GM12878 (cell line): Measurements from ENCODE around the gene NCOA4. TPM values are rescaled to one million over a fixed set of nuclear protein-coding genes. Genes with fewer than 3 reads are reported as not detected.

ENCODE experiments used
- ATAC-seq: fragments of 200-7000 bp; cut with Tn5 transposase; 3 replicates; pipeline ENCODE4 v1.9.1; 2020; ENCODE audit warnings: mild to moderate bottlenecking, moderate library complexity
- BruUV-seq: library from RNA; stranded (reverse); fragments of 400-500 nt; replicated peaks from 2 replicates; lab custom pipeline; 2021; lab: Mats Ljungman, UMichigan
- CTCF ChIA-PET: fragments of 300-600 bp; sonication (Branson Sonifier 250); formaldehyde crosslinking; extraction: SDS; loops from one replicate; lab custom pipeline; 2021; ENCODE audit warnings: inconsistent platforms; lab: Yijun Ruan, JAX
- POLR2A ChIA-PET: fragments of 350-600 bp; formaldehyde crosslinking; extraction: SDS; loops from one replicate; lab custom pipeline; 2021; ENCODE audit warnings: inconsistent platforms; lab: Charles Lee
- RAD21 ChIA-PET: fragments of 300-600 bp; sonication (Branson Sonifier 250); formaldehyde crosslinking; loops from one replicate; lab custom pipeline; 2023; ENCODE audit warnings: antibody characterized with exemption; ENCODE audit not compliant: unreplicated experiment; lab: Charles Lee
- SMC1A ChIA-PET: fragments of 300-600 bp; sonication (Branson Sonifier 250); formaldehyde crosslinking; loops from one replicate; lab custom pipeline; 2023; ENCODE audit not compliant: unreplicated experiment, uncharacterized antibody; lab: Charles Lee
- DNase-seq: peaks from one replicate; pipeline ENCODE4 v3.0.0-alpha.2; 2011; ENCODE audit warnings: low read depth, low spot score
- FAIRE-seq: peaks from 3 replicates; lab custom pipeline; 2011; peaks lifted over from hg19 to GRCh38; lab: Jason Lieb, UNC
- H2AFZ ChIP-seq: 2 replicates; pipeline ENCODE4 v1.6.0; 2011; ENCODE audit warnings: low read depth, low read length, control low read depth; ENCODE audit not compliant: control insufficient read depth
- H3K27ac ChIP-seq: 2 replicates; pipeline ENCODE4 v1.5.1; 2011; ENCODE audit warnings: control low read depth; ENCODE audit not compliant: control insufficient read depth, insufficient read depth
- H3K27me3 ChIP-seq, 2 experiments: replicated peaks in 1 of 2; 2 replicates each; pipeline versions ENCODE4 v1.6.0 to v1.6.1; 2011; ENCODE audit warnings: low read length in 1 of 2; ENCODE audit not compliant: control insufficient read depth in 2 of 2, insufficient read depth in 2 of 2
- H3K36me3 ChIP-seq, 2 experiments: 2 replicates each; pipeline ENCODE4 v1.5.1; 2011; ENCODE audit warnings: low read length in 1 of 2; ENCODE audit not compliant: control insufficient read depth in 2 of 2, insufficient read depth in 2 of 2
- H3K4me1 ChIP-seq: 2 replicates; pipeline ENCODE4 v1.6.1; 2011; ENCODE audit warnings: mild to moderate bottlenecking, low read length, moderate library complexity, mixed read lengths; ENCODE audit not compliant: control insufficient read depth, insufficient read depth
- H3K4me2 ChIP-seq: 2 replicates; pipeline ENCODE4 v1.6.0; 2011; ENCODE audit warnings: control low read depth; ENCODE audit not compliant: control insufficient read depth, insufficient read depth
- H3K4me3 ChIP-seq: fragments of 200-600 bp; sonication (generic); 2 replicates; pipeline ENCODE4 v1.5.1; 2016
- H3K79me2 ChIP-seq: 2 replicates; pipeline ENCODE4 v1.6.0; 2011; ENCODE audit warnings: low read length; ENCODE audit not compliant: control insufficient read depth, insufficient read depth
- H3K9ac ChIP-seq: 2 replicates; pipeline ENCODE4 v1.8.0; 2011; ENCODE audit warnings: low read length, control low read depth, mixed read lengths; ENCODE audit not compliant: control insufficient read depth, insufficient read depth
- H3K9me3 ChIP-seq: replicated peaks from 3 replicates; pipeline ENCODE4 v1.5.1; 2011; ENCODE audit warnings: mild to moderate bottlenecking, low read length; ENCODE audit not compliant: control insufficient read depth, insufficient read depth
- H4K20me1 ChIP-seq: 2 replicates; pipeline ENCODE4 v1.6.0; 2011; ENCODE audit not compliant: control insufficient read depth, insufficient read depth
- IKZF1 ChIP-seq: fragments of 450-650 bp; conservative IDR thresholded peaks from 2 replicates; pipeline ENCODE4 v1.6.1; 2017; ENCODE audit warnings: antibody characterized with exemption, mild to moderate bottlenecking
- MAX ChIP-seq: IDR thresholded peaks from 2 replicates; pipeline ENCODE4 v1.6.1; 2012; ENCODE audit warnings: low read depth, low read length, improper control_type of control experiment
- PBX3 ChIP-seq: IDR thresholded peaks from 2 replicates; pipeline ENCODE4 v1.6.1; 2011; ENCODE audit warnings: mild to moderate bottlenecking, low read depth, low read length, moderate library complexity; ENCODE audit not compliant: insufficient replicate concordance
- RELB ChIP-seq: fragments of 450-650 bp; IDR thresholded peaks from 2 replicates; pipeline ENCODE4 v1.6.1; 2017; ENCODE audit warnings: low read depth, mild to moderate bottlenecking, moderate library complexity
- TCF3 ChIP-seq: IDR thresholded peaks from 2 replicates; pipeline ENCODE4 v1.6.1; 2012; ENCODE audit warnings: low read depth, mild to moderate bottlenecking, low read length, borderline replicate concordance; ENCODE audit not compliant: insufficient read depth
- USF2 ChIP-seq: IDR thresholded peaks from 2 replicates; pipeline ENCODE4 v1.6.1; 2011; ENCODE audit warnings: low read depth, low read length, improper control_type of control experiment, borderline replicate concordance
- ZNF384 ChIP-seq: IDR thresholded peaks from 2 replicates; pipeline ENCODE4 v1.6.1; 2012; ENCODE audit warnings: low read depth, mild to moderate bottlenecking, low read length, improper control_type of control experiment, borderline replicate concordance
- WGBS: methylation state at CpG from one replicate; pipeline ENCODE4 v1.1.6; 2016; ENCODE audit warnings: low lambda C conversion rate; ENCODE audit not compliant: insufficient replicate concordance, insufficient coverage; ENCODE audit errors: missing lambda C conversion rate; 5-methylcytosine and 5-hydroxymethylcytosine counted together
- in situ Hi-C: fragments of 300-500 bp; cut with MboI; formaldehyde crosslinking; loops from 9 replicates; pipeline ENCODE4 v1.14.3; 2018; ENCODE audit warnings: mixed read lengths
- intact Hi-C: fragments of 100-400 bp; cut with micrococcal nuclease; formaldehyde crosslinking; loops from one replicate; pipeline ENCODE4 v1.14.2; 2022; ENCODE audit not compliant: unreplicated experiment
- polyA plus RNA-seq, 11 experiments: library from polyadenylated mRNA; depleted of rRNA in 4 of 11; unstranded in 6 of 11; stranded (reverse) in 5 of 11; fragments of >200 nt; fragmentation: Nextera tagmentation in 4 of 11; fragmentation: Illumina TruSeq in 1 of 11; extraction: Ambion mirVana in 4 of 11; extraction: Trizol in 1 of 11; gene quantifications; 1 replicate in 1 of 11; 2 replicates in 10 of 11; pipeline versions ENCODE4 v1.2.1 to v1.2.3, GENCODE V29; 2011 to 2016; ENCODE audit warnings: inconsistent platforms in 2 of 11, missing spikeins in 2 of 11, low read depth in 1 of 11
- total RNA-seq, 4 experiments: library from RNA; depleted of rRNA in 3 of 4; stranded (reverse); fragments of >200 nt in 3 of 4; fragmentation: Illumina TruSeq in 1 of 4; extraction: Trizol in 1 of 4; gene quantifications; 2 replicates each; pipeline versions ENCODE4 v1.2.1 to v1.2.3, GENCODE V29; 2013 to 2021
- TF ChIP-seq, protein P1 (sequence below): fragments of 450-650 bp; IDR thresholded peaks from 2 replicates; pipeline ENCODE4 v1.6.1; 2017; ENCODE audit warnings: antibody characterized with exemption, mild to moderate bottlenecking, moderate library complexity

NCOA4 gene
- total and polyA plus RNA-seq, 10 of the 15 experiments (the other 5 are each of a cell fraction or from before 2014, with no cell fraction given): 57.5 to 119 (median 100) TPM

- TF ChIP-seq PBX3: no peak
- TF ChIP-seq USF2: no peak
Observed at GRCh38 chr10:46055771-46056170, 25.3 kb upstream of the NCOA4 start (continued).

- ChIA-PET SMC1A (interaction anchor here (1.0 kb wide), 1 partner anchor 10 kb away, joined by 4 read pairs; no protein-coding TSS in a partner anchor), POLR2A (no interaction called here), RAD21 (no interaction called here), CTCF (no interaction called here)
- Histone ChIP-seq H3K4me3 (no peak overlapping the region), H3K36me3 (no peaks in the 10 kb centered on the region), H3K4me2 (no peak overlapping the region), H3K4me1 (no peaks in the 10 kb centered on the region), H4K20me1 (no peaks in the 10 kb centered on the region), H3K9ac (no peak overlapping the region), H3K27me3 (no peaks in the 10 kb centered on the region), H3K9me3 (no peaks in the 10 kb centered on the region), H3K79me2 (no peaks in the 10 kb centered on the region), H3K27ac (no peak overlapping the region), H2AFZ (no peak overlapping the region)
- BruUV-seq: no TSS peak
- ATAC-seq (no peak), FAIRE-seq (no peak), DNase-seq (no peak)
- TF ChIP-seq IKZF1 (no peak), MAX (no peak), RELB (no peak), TCF3 (no peak), ZNF384 (no peak)
- TF ChIP-seq, protein P1, sequence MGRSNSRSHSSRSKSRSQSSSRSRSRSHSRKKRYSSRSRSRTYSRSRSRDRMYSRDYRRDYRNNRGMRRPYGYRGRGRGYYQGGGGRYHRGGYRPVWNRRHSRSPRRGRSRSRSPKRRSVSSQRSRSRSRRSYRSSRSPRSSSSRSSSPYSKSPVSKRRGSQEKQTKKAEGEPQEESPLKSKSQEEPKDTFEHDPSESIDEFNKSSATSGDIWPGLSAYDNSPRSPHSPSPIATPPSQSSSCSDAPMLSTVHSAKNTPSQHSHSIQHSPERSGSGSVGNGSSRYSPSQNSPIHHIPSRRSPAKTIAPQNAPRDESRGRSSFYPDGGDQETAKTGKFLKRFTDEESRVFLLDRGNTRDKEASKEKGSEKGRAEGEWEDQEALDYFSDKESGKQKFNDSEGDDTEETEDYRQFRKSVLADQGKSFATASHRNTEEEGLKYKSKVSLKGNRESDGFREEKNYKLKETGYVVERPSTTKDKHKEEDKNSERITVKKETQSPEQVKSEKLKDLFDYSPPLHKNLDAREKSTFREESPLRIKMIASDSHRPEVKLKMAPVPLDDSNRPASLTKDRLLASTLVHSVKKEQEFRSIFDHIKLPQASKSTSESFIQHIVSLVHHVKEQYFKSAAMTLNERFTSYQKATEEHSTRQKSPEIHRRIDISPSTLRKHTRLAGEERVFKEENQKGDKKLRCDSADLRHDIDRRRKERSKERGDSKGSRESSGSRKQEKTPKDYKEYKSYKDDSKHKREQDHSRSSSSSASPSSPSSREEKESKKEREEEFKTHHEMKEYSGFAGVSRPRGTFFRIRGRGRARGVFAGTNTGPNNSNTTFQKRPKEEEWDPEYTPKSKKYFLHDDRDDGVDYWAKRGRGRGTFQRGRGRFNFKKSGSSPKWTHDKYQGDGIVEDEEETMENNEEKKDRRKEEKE: no peak
- in situ Hi-C loops (no loop called here), intact Hi-C loops (no loop called here)
- WGBS: 27% methylated on average over 9 of the region's 9 CpGs
Observed at GRCh38 chr10:46053534-46054434, 23.4 kb upstream of the NCOA4 start.
